HG02623 (cell line): ENCODE results near the gene GALNS.
A peak's percentile ranks its signal among the peaks of the same experiment; 100 is the strongest.

Source experiments
- ATAC-seq: cut with Tn5 transposase; IDR thresholded peaks from one replicate; pipeline ENCODE4 v1.9.1; 2021; ENCODE audit warnings: moderate library complexity; ENCODE audit not compliant: unreplicated experiment

Gene GALNS

GRCh38 chr16:88861359-88861758 is 4.6 kb upstream of the GALNS start:
- no peak for ATAC-seq

DNA sequence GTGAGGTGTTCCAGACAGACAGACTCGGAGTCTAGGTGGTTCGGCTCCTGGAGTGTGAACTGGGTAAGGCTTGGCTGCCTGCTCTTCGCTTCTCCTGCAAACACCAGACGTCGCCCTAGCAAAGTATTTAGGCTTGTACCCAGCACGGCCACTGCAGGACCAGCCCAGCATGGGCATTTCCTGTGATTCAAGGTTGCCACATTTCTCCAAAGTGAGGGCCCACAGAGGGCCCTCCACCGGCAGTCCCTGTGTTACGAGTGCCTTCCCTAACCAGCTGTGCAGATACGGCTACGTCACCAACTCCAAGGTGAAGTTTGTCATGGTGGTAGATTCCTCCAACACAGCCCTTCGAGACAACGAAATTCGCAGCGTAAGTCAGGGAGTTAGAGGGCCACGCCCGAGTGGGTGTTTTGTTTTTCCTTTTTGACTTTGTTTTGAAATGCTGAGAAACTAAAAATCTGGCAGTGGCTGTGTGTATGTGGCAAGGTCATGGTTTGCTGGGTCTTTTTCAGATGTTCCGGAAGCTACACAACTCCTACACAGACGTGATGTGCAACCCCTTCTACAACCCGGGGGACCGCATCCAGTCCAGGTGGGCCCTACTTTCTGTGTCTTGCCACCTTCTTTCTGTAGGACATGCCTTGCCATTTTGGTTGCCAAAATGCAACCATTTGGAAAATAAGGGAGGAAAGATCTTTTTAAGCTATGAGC is 2.8 kb upstream of the GALNS start:
- ATAC-seq, result no peak

- no peak for ATAC-seq
Observed at GRCh38 chr16:88857728-88858339, 1.1 kb upstream of the GALNS start.

DNA sequence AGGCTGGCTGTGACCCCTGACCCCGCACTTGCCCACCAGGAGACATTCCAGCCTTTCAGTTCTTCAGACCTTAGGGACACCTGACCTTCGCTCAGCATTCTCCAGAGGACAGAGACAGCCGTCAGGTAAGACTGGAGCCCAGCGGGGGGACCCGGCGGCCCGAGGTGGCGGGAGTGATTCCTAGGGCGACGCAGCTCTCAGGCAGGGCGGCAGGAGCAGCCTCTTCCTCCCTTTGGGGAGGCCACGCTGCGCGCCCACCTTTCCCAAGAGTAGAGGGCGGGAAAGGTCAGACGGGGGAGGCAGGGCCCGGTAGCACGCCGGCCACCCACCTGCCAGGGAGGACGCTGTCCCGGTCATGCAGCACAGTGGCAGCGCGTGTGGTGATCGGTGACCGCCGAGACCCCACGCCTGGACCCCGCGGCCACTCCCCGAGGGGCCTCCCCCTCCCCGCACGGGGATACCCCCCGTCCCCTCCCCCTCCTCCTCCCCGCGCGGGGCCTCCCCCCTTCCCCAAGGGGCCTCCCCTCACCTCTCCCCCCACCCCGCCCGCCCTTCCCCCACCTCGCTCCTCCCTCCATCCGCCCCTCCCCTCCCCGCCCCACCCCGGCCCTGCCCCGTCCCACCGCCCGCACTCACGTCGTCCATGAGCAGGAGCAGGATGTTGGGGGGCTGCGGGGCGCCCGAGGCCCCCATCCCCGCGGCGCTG is 472 bp downstream of the GALNS start:
- peak; percentile 22 for ATAC-seq

DNA sequence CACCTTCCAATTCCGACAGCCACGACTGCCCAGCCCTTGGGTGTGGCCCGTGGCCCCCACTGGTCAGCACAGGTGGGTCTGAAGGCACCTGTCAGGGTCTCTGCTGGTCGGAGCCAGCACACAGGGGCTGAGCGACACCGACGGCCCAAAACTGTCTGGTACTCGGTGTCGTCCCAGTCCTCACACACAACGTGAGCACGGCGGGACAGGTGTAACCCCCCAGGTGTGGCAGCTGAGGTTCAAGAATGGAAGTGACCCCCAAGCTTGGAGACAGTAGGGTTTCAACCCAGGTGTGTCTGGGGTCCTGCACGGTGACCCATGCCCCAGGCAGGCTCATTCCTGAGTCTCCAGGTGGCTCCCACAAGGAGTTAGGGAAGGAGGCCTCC is 1.0 kb downstream of the GALNS start:
- no peak for ATAC-seq

GRCh38 chr16:88855176-88855575 is 1.6 kb downstream of the GALNS start:
- no peak for ATAC-seq

DNA sequence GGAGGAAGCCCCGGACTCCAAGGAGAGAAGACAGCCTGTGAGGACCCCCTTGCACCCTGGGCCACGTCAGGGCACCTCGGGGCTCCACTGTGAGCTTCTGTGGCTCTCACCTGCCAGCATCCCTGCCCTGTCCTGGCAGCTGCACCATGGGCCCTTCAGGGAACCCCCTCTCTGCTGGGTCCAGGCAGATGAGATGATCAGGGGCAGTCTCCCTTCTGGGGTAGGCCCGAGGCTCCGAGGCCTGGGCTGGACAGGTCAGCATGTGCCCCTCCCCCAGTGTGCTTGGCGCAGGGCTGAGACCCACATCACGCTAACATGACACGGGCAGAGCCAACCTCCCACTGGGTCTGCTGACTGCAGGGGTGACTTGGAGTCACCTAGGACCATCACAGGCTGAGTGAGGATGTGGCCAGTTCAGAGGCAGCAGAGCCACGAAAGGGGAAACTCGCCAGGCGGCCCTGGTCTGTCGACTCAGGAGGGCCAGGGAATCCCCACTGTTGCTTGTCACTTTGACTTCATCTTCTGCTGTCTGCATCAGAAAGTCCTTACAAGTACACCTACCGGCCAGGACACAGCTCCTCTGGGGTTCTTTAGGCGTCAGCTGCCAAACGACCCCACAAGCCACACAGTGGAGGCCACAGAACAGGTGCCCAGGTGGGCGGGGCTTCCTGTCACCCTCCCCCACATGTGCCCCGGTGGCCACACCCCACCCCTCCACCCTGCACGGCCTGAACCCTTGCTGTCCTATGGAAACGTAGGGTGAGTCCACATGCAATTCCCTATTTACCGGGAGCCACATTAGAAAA is 2.2 kb downstream of the GALNS start:
- ATAC-seq, result no peak

- no peak for ATAC-seq
Observed at GRCh38 chr16:88853325-88853941, 3.3 kb downstream of the GALNS start.

DNA sequence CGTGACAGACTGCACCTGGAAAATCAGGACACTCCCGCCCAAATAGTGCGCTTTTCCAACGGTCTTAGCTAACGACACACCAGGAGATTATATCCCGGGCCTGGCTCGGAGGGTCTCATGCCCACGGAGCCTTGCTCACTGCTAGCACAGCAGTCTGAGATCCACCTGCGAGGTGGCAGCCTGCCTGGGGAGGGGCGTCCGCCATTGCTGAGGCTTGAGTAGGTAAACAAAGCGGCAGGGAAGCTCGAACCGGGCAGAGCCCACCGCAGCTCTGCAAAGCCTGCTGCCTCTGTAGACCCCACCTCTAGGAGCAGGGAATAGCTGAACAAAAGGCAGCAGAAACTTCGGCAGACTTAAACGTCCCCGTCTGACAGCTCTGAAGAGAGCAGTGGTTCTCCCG is 5.1 kb downstream of the GALNS start:
- no peak for ATAC-seq

DNA sequence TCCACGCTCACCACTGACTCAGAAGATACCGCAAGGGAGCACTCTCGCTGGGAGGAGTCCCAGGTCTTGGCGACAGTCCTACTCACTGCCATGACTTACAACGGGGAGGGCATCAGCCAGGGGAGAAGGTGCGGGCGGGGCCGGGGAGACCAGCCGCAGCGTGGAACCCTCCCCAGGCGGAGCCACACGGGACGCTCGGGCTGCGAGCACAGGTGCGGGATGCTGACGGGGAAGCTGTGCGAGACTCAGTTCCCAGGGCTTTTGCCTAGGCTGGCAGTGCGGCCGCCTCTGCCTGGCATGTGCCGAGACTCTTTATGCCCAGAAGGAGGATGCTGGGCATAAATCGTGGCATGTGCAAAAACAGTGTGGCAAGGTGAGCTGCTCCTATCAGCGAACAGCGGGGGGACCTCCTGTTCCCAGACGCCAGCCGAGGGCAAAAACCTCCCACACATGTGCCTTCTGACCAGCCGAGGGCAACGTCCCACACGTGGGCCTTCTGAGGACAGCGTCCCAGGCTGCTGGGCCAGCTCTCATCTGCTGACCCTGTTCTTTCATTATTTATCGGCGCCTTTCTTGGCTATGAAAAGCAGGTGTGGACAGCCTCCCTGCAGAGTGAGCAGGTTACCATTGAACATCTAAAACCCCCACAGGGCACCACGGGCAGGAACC is 6.1 kb downstream of the GALNS start:
- no peak for ATAC-seq

- no peak for ATAC-seq
Observed at GRCh38 chr16:88848557-88848956, 8.2 kb downstream of the GALNS start.

GRCh38 chr16:88847654-88848053 is 9.1 kb downstream of the GALNS start:
- ATAC-seq, result no peak

DNA sequence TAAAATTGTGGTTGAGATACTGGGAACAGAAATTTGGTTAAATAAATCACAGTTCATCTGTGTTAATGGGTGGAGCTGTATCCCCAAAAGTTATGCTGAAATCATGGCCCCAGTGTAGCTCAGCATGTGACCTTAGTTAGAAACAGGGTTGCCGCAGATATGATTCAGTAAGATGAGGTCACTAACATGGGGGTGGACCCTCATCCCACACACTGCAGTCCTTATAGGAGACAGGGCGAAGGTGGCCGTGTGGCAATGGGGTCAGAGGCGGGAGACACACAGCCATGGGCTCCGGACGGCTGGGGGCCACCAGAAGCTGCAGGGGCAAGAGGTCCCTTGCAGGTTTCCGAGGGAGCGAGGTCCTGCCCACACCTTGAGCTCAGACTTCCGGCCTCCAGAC is 10.7 kb downstream of the GALNS start:
- no peak for ATAC-seq

DNA sequence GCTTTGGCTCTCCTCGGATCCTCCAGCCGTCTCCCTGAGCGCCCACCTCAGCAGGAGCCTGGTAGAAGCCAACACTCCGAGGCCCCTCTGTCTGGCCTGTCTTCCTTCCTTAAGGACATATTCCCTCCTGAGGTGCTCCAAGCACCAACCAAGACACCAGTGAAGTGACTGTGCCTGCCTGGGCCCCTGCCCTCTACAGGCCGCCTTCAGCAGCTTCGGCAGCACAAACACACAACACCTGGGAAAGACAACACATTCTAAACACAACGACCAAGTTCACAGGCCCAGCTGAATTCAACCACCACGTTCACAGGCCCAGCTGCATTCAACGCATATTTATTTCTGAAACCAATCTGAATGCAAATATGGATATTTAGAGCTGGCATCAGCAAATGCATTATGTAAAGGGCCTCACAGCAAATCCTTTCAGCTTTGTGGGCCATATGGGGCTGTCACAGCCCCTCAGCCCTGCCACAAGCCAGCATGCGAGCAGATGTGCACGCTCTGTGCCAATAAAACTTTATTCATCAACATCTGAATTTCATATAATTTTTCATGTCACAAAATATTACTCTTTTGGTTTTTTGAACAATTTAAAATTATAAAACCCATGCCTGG is 12.2 kb downstream of the GALNS start:
- ATAC-seq, result no peak

GRCh38 chr16:88843256-88843655 is 13.5 kb downstream of the GALNS start:
- no peak for ATAC-seq

GRCh38 chr16:88842806-88843205 is 13.9 kb downstream of the GALNS start:
- no peak for ATAC-seq

DNA sequence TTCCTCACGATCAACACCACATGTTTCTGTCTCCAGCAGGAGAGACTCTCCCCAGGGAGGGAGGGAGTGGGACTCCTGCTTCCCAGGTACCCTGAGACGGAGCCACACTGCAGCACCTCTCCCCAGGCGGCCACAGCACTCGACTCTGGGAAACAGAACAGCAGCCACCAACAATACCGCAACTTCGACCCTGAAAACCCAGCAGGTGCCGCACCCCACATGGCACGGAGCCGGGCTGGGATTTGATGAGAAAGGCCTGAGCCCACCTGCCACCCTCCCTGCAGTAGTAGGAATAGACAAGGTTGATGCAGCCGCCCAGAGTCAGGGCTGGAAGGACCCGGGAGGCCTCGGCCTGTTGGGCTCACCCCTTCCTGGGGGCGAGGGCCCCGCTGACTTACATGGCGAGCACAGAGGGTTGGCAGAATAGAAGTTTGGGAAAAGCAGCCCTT is 14.4 kb downstream of the GALNS start:
- no peak for ATAC-seq

DNA sequence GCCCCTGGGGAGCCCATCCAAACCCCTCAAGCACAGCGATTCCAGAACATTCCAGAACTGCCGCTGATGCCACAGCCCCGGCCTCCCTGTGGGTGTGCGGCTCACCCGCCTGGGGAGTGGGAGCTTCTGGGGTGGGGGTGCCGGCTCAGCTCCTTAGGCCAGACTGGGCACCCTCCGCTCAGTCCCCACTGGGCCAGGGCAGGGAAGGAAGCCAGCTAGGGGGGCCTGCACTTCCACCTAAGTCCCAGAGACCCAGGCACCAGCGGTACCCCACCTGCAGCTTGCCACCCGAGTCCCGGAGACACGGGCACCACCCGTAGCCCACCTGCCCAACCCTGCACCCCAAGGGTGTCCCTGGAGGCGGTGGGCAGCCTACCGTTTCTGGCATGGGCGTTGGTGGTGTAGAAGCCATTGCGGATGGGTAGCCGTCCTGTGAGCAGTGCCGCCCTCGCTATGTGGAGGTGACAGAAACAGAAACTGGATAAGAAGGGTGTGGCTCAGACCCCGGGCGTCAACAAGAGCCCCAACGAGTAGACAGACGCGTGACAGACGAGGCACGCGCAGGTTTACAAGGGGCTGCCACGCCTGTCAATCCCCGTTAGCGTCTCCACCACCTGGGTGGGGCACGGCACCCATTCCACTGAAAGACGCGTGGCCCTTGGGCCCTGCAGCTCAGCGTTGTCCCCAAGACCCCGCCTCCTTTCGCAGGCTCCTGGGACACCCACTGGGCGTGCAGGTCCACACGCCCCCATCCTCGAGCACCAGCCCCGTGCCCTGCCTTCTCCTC is 15.0 kb downstream of the GALNS start:
- ATAC-seq, result no peak

DNA sequence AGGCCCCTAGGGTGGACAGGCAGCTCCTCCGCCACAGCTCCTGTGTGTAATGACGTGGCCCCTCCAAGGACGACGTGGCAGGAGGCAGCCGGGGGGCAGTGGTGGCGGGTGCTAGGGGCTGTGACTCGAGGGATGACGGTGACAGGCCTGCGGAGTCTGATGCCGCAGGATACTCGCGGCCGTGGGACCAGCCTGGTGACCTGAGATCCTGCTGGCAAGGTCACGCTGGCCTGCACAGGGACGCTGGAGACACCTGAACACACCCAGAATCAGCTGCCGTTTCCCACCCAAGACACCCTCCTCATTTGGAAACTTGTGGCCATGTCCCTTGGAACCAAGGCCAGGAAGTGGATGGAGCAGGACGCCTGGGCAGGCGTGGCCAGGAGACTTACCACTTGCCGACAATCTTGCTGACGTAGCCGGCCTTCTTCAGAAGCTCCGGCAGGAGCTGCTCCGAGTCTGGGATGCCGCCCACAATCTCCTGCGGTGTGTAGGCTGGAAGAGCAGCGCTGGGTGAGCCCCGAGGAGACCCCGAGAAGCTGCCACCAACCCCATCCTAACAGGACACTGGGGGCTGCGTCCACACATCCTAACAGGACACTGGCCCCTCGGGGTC is 16.0 kb downstream of the GALNS start:
- ATAC-seq, result no peak
